Measurements from ENCODE around the gene COTL1. TPM values are rescaled to one million over a fixed set of nuclear protein-coding genes. Genes with fewer than 3 reads are reported as not detected.

The COTL1 gene
- total RNA-seq, 1 experiment from 2014 or later = 102 TPM

DNA sequence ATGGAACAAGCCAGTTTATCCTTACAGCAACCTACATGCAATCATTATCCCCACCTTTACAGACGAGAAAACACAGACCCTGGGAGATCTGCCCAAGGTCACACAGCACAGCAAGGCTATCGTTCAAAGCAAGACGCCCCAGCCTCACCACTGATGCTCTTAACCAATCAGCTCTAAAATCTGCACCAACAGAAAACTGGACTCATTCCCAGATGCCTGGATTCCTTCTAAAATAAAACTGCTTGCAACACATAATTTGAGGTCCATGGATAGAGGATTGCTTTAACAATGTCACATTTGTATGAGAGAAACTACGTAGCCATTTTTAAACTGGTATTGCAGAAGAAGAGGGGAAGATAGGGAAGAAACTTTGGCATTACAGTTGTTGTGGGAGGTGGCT lies 6.8 kb downstream of the COTL1 start:
- Mint-ChIP-seq H3K27me3 (ENCODE audit: low read depth) (no peaks in the 10 kb centered on the region), H3K9me3 (no peaks in the 10 kb centered on the region), H3K36me3 (peaks cover 20% of the 10 kb centered on the region), H3K27ac (no peak overlapping the region), H3K4me3 (no peak overlapping the region), H3K4me1 (peaks cover 20% of the 10 kb centered on the region)
- POLR2A ChIA-PET = interaction anchor here (0.6 kb wide), 1 partner anchor 11 kb away, joined by 5 read pairs; no protein-coding TSS in a partner anchor
- ATAC-seq (no peak), DNase-seq (ENCODE audit: low spot score) (no peak)
- CTCF ChIA-PET = interaction anchor here (1.9 kb wide), 1 partner anchor 105 kb away, joined by 4 read pairs; no protein-coding TSS in a partner anchor
- TF ChIP-seq TCF7 (CRISPR knock-in tag; IDR thresholded peaks at IDR 0.05; ENCODE audit: low read depth) = no peak

DNA sequence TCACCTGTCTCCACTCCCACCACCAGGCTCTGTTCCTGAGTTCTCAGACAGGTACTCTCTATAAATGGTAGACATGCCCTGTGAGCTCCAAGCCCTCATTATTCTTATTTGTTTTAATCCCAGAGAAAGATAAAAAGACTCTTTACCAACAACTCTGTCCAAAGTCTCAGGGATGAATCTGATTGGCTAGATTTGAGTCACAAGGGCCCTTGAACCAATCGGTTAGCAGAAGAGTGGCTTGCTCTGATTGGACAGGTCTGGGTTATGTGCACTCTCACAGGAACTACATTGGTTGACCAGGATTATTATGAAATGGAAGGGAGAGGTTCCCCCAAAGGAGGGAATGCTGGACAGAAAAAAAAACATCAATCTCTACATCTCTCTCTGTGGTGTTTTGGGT lies 7.5 kb downstream of the COTL1 start:
- Mint-ChIP-seq H3K4me1 (peaks cover 14% of the 10 kb centered on the region), H3K27ac (no peak overlapping the region), H3K36me3 (peaks cover 25% of the 10 kb centered on the region), H3K9me3 (peaks cover 6% of the 10 kb centered on the region), H3K4me3 (no peak overlapping the region), H3K27me3 (ENCODE audit: low read depth) (no peaks in the 10 kb centered on the region)
- ChIA-PET POLR2A (interaction anchor here (0.6 kb wide), 1 partner anchor 12 kb away, joined by 5 read pairs; no protein-coding TSS in a partner anchor), CTCF (no interaction called here)
- ATAC-seq (no peak), DNase-seq (ENCODE audit: low spot score) (no peak)
- TF ChIP-seq NR1H2 (CRISPR knock-in tag; IDR thresholded peaks at IDR 0.05) (no peak), ZNF512 (CRISPR knock-in tag; IDR thresholded peaks at IDR 0.05; ENCODE audit: borderline replicate concordance) (no peak), JAZF1 (CRISPR knock-in tag; IDR thresholded peaks at IDR 0.05) (no peak), MXD4 (CRISPR knock-in tag; IDR thresholded peaks at IDR 0.05; ENCODE audit: borderline replicate concordance) (no peak), RORB (CRISPR knock-in tag; IDR thresholded peaks at IDR 0.05) (no peak), PRRX2 (CRISPR knock-in tag; IDR thresholded peaks at IDR 0.05) (no peak), ZNF423 (CRISPR knock-in tag; IDR thresholded peaks at IDR 0.05) (no peak), IRF2 (CRISPR knock-in tag; IDR thresholded peaks at IDR 0.05; ENCODE audit: borderline replicate concordance, low read depth) (no peak), FOXP4 (CRISPR knock-in tag; IDR thresholded peaks at IDR 0.05) (no peak), CDX4 (CRISPR knock-in tag; IDR thresholded peaks at IDR 0.05; ENCODE audit: borderline replicate concordance) (no peak), ZNF232 (CRISPR knock-in tag; IDR thresholded peaks at IDR 0.05) (no peak), TP53 (CRISPR knock-in tag; IDR thresholded peaks at IDR 0.05) (no peak)

GRCh38 chr16:84609563-84610177 lies 8.2 kb downstream of the COTL1 start:
- DNase-seq (ENCODE audit: low spot score) = no peak
- ChIA-PET CTCF (no interaction called here), POLR2A (no interaction called here)
- H3K27ac Mint-ChIP-seq = no peak overlapping the region
- no peaks in the 10 kb centered on the region for H3K27me3 Mint-ChIP-seq (ENCODE audit: low read depth)
- ATAC-seq = no peak
- TF ChIP-seq RORB (CRISPR knock-in tag; IDR thresholded peaks at IDR 0.05) (no peak), FOXP1 (CRISPR knock-in tag; IDR thresholded peaks at IDR 0.05; ENCODE audit: borderline replicate concordance) (no peak), NFATC4 (CRISPR knock-in tag; IDR thresholded peaks at IDR 0.05) (no peak), MYBL2 (CRISPR knock-in tag; IDR thresholded peaks at IDR 0.05) (no peak), TEAD1 (CRISPR knock-in tag; IDR thresholded peaks at IDR 0.05) (no peak), SMAD4 (CRISPR knock-in tag; IDR thresholded peaks at IDR 0.05) (no peak)
- TF ChIP-seq, protein P1, sequence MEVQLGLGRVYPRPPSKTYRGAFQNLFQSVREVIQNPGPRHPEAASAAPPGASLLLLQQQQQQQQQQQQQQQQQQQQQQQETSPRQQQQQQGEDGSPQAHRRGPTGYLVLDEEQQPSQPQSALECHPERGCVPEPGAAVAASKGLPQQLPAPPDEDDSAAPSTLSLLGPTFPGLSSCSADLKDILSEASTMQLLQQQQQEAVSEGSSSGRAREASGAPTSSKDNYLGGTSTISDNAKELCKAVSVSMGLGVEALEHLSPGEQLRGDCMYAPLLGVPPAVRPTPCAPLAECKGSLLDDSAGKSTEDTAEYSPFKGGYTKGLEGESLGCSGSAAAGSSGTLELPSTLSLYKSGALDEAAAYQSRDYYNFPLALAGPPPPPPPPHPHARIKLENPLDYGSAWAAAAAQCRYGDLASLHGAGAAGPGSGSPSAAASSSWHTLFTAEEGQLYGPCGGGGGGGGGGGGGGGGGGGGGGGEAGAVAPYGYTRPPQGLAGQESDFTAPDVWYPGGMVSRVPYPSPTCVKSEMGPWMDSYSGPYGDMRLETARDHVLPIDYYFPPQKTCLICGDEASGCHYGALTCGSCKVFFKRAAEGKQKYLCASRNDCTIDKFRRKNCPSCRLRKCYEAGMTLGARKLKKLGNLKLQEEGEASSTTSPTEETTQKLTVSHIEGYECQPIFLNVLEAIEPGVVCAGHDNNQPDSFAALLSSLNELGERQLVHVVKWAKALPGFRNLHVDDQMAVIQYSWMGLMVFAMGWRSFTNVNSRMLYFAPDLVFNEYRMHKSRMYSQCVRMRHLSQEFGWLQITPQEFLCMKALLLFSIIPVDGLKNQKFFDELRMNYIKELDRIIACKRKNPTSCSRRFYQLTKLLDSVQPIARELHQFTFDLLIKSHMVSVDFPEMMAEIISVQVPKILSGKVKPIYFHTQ (CRISPR knock-in tag; IDR thresholded peaks at IDR 0.05) = no peak
- TF ChIP-seq, protein P2, sequence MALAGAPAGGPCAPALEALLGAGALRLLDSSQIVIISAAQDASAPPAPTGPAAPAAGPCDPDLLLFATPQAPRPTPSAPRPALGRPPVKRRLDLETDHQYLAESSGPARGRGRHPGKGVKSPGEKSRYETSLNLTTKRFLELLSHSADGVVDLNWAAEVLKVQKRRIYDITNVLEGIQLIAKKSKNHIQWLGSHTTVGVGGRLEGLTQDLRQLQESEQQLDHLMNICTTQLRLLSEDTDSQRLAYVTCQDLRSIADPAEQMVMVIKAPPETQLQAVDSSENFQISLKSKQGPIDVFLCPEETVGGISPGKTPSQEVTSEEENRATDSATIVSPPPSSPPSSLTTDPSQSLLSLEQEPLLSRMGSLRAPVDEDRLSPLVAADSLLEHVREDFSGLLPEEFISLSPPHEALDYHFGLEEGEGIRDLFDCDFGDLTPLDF (CRISPR knock-in tag; IDR thresholded peaks at IDR 0.05) = no peak
- TF ChIP-seq, protein P3, sequence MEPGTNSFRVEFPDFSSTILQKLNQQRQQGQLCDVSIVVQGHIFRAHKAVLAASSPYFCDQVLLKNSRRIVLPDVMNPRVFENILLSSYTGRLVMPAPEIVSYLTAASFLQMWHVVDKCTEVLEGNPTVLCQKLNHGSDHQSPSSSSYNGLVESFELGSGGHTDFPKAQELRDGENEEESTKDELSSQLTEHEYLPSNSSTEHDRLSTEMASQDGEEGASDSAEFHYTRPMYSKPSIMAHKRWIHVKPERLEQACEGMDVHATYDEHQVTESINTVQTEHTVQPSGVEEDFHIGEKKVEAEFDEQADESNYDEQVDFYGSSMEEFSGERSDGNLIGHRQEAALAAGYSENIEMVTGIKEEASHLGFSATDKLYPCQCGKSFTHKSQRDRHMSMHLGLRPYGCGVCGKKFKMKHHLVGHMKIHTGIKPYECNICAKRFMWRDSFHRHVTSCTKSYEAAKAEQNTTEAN (CRISPR knock-in tag; IDR thresholded peaks at IDR 0.05) = no peak
- TF ChIP-seq, protein P4, sequence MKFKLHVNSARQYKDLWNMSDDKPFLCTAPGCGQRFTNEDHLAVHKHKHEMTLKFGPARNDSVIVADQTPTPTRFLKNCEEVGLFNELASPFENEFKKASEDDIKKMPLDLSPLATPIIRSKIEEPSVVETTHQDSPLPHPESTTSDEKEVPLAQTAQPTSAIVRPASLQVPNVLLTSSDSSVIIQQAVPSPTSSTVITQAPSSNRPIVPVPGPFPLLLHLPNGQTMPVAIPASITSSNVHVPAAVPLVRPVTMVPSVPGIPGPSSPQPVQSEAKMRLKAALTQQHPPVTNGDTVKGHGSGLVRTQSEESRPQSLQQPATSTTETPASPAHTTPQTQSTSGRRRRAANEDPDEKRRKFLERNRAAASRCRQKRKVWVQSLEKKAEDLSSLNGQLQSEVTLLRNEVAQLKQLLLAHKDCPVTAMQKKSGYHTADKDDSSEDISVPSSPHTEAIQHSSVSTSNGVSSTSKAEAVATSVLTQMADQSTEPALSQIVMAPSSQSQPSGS (CRISPR knock-in tag; IDR thresholded peaks at IDR 0.05; ENCODE audit: borderline replicate concordance, low read depth) = no peak
- no peak overlapping the region for H3K4me3 Mint-ChIP-seq
- H3K4me1 Mint-ChIP-seq = peaks cover 14% of the 10 kb centered on the region
- H3K9me3 Mint-ChIP-seq = peaks cover 8% of the 10 kb centered on the region
- H3K36me3 Mint-ChIP-seq = peaks cover 27% of the 10 kb centered on the region

Measured in WTC11 (cell line).